BE2C (cell line): Measurements from ENCODE around the gene NR3C2.

ENCODE experiments used
- DNase-seq: peaks from one replicate; pipeline ENCODE4 v3.0.0-alpha.2; 2020
- H3K27me3 ChIP-seq: fragments of 250-450 bp; sonication (Bioruptor Pico); 2 replicates; pipeline ENCODE4 v1.5.1; 2020; ENCODE audit warnings: mild to moderate bottlenecking
- H3K36me3 ChIP-seq: fragments of 250-450 bp; sonication (Bioruptor Pico); 2 replicates; pipeline ENCODE4 v1.5.1; 2020; ENCODE audit warnings: mild to moderate bottlenecking
- H3K4me1 ChIP-seq: fragments of 250-450 bp; sonication (Bioruptor Pico); 2 replicates; pipeline ENCODE4 v1.5.1; 2020
- H3K4me3 ChIP-seq: 2 replicates; pipeline ENCODE4 v1.5.1; 2011; ENCODE audit warnings: low read depth, low read length
- H3K9me3 ChIP-seq: fragments of 250-450 bp; sonication (Bioruptor Pico); 2 replicates; pipeline ENCODE4 v1.5.1; 2020
- CTCF ChIP-seq: IDR thresholded peaks from 2 replicates; pipeline ENCODE4 v1.5.1; 2012; ENCODE audit warnings: mild to moderate bottlenecking, low read depth, low read length

Gene NR3C2

GRCh38 chr4:148391056-148391455 is 51.2 kb downstream of the NR3C2 start:
- Histone ChIP-seq H3K9me3 (no peaks in the 10 kb centered on the region), H3K4me3 (no peak overlapping the region), H3K36me3 (no peaks in the 10 kb centered on the region), H3K27me3 (no peaks in the 10 kb centered on the region), H3K4me1 (no peaks in the 10 kb centered on the region)
- no peak for TF ChIP-seq CTCF
- no peak for DNase-seq

- Histone ChIP-seq H3K27me3 (no peaks in the 10 kb centered on the region), H3K4me3 (no peak overlapping the region), H3K9me3 (no peaks in the 10 kb centered on the region), H3K4me1 (no peaks in the 10 kb centered on the region), H3K36me3 (no peaks in the 10 kb centered on the region)
- no peak for DNase-seq
- no peak for TF ChIP-seq CTCF
Measured at GRCh38 chr4:148390311-148390710, 51.9 kb downstream of the NR3C2 start.

GRCh38 chr4:148380291-148380690 is 61.9 kb downstream of the NR3C2 start:
- Histone ChIP-seq H3K36me3 (no peaks in the 10 kb centered on the region), H3K9me3 (no peaks in the 10 kb centered on the region), H3K4me3 (no peak overlapping the region), H3K4me1 (peaks cover 4% of the 10 kb centered on the region; the same call in 1 of the 2 replicates), H3K27me3 (no peaks in the 10 kb centered on the region)
- DNase-seq = no peak
- no peak for TF ChIP-seq CTCF

- Histone ChIP-seq H3K4me1 (peaks cover 4% of the 10 kb centered on the region; the same call in 1 of the 2 replicates), H3K36me3 (no peaks in the 10 kb centered on the region), H3K9me3 (no peaks in the 10 kb centered on the region), H3K4me3 (peak overlapping the region; percentile 44), H3K27me3 (no peaks in the 10 kb centered on the region)
- peak; percentile 15 for DNase-seq
- TF ChIP-seq CTCF = no peak
Measured at GRCh38 chr4:148376151-148376550, 66.1 kb downstream of the NR3C2 start.

GRCh38 chr4:148375584-148375983 is 66.6 kb downstream of the NR3C2 start:
- Histone ChIP-seq H3K27me3 (no peaks in the 10 kb centered on the region), H3K9me3 (no peaks in the 10 kb centered on the region), H3K36me3 (no peaks in the 10 kb centered on the region), H3K4me1 (peaks cover 4% of the 10 kb centered on the region; the same call in 1 of the 2 replicates), H3K4me3 (no peak overlapping the region)
- no peak for TF ChIP-seq CTCF
- no peak for DNase-seq

- Histone ChIP-seq H3K9me3 (no peaks in the 10 kb centered on the region), H3K4me1 (peaks cover 6% of the 10 kb centered on the region), H3K27me3 (no peaks in the 10 kb centered on the region), H3K4me3 (no peak overlapping the region), H3K36me3 (no peaks in the 10 kb centered on the region)
- TF ChIP-seq CTCF = no peak
- no peak for DNase-seq
Measured at GRCh38 chr4:148373093-148373492, 69.1 kb downstream of the NR3C2 start.
